Neural crest cell (in vitro differentiated cells): Measurements from ENCODE around the gene JAG2. TPM values are rescaled to one million over a fixed set of nuclear protein-coding genes. Genes with fewer than 3 reads are reported as not detected.
A peak's percentile ranks its signal among the peaks of the same experiment; 100 is the strongest.

Experiments
- DNase-seq: peaks from one replicate; pipeline ENCODE4 v3.0.0; 2021; ENCODE audit warnings: low read depth, mixed read lengths, low spot score
- H3K27ac Mint-ChIP-seq: one replicate; pipeline ENCODE4 v1.8.0; 2021; ENCODE audit warnings: mild to moderate bottlenecking, mixed read lengths; ENCODE audit not compliant: unreplicated experiment
- H3K27me3 Mint-ChIP-seq: 2 replicates; pipeline ENCODE4 v1.8.0; 2021; ENCODE audit warnings: low read depth, mild to moderate bottlenecking, mixed read lengths
- H3K36me3 Mint-ChIP-seq: 2 replicates; pipeline ENCODE4 v1.8.0; 2021; ENCODE audit warnings: low read depth, mild to moderate bottlenecking, mixed read lengths
- H3K4me1 Mint-ChIP-seq: 2 replicates; pipeline ENCODE4 v1.8.0; 2021; ENCODE audit warnings: mixed read lengths
- H3K4me3 Mint-ChIP-seq: one replicate; pipeline ENCODE4 v1.8.0; 2021; ENCODE audit warnings: mild to moderate bottlenecking, mixed read lengths
- H3K9me3 Mint-ChIP-seq: 2 replicates; pipeline ENCODE4 v1.8.0; 2021; ENCODE audit warnings: mixed read lengths
- CTCF ChIP-seq: fragments of 200-600 bp; sonication (generic); conservative IDR thresholded peaks from 2 replicates; pipeline ENCODE4 v1.5.0; 2021; ENCODE audit warnings: antibody characterized with exemption, mild to moderate bottlenecking
- total RNA-seq: library from RNA; stranded (reverse); gene quantifications from 2 replicates; pipeline ENCODE4 v1.2.1, GENCODE V29; 2021

JAG2 gene
- total RNA-seq, 1 donor from 2014 or later, result 4.2 TPM

DNA sequence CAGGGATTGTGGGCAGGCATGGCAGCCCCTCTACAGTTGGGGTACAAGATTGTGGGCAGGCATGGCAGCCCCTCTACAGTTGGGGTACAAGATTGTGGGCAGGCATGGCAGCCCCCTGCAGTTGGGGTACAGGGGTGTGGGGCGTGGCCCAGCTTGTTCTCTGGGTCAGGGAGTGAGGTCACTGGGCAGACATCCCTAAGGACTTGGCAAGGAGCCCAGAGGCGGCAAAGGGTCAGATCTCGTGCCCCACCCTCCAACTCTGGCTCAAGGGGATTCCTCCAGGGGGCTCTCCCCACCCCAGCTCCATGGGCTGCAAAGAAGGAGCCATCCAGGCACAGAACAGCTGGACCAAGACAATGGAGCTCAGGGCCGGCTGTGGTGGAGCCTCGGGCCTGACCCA is 38.3 kb upstream of the JAG2 start:
- peaks cover 3% of the 10 kb centered on the region for H3K27me3 Mint-ChIP-seq

DNA sequence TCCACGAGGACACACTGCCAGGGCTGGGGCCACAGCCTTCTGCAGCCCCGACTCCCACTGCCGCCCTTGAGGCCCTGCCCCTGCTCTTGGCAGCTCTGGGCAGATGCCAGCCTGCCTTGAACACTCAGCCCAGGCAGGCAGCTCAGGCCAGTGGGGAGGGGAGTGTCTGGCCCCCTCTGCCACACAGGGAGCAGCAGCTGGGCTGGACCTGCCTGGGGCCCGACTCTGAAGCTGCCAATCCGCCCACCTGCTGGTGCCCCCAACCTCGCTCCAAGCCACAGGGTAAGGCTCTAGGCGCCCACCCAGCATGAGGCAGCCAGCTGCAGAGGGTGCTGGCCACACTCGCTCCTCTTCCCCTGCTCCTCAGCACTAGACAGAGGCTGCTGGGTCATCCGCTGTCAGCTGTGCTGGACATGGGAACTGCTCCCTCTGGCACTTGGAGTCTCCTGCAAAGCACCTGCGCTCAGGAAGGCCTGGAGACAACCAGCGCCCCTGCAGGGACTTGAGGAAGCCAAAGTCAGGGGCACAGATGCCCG is 37.2 kb upstream of the JAG2 start:
- DNase-seq, result no peak
- Mint-ChIP-seq H3K4me3 (no peak overlapping the region), H3K27ac (no peak overlapping the region), H3K9me3 (no peaks in the 10 kb centered on the region), H3K36me3 (no peaks in the 10 kb centered on the region), H3K27me3 (peaks cover 5% of the 10 kb centered on the region), H3K4me1 (peaks cover 4% of the 10 kb centered on the region)
- no peak for TF ChIP-seq CTCF

More for the DNA sequence above, 38.3 kb upstream of the JAG2 start:
- no peak for TF ChIP-seq CTCF
- Mint-ChIP-seq H3K27ac (no peak overlapping the region), H3K36me3 (no peaks in the 10 kb centered on the region), H3K4me3 (no peak overlapping the region), H3K4me1 (peaks cover under 1% of the 10 kb centered on the region), H3K9me3 (no peaks in the 10 kb centered on the region)
- DNase-seq, result no peak

GRCh38 chr14:105204931-105205672 is 36.5 kb upstream of the JAG2 start:
- H3K4me3 Mint-ChIP-seq, result no peak overlapping the region
- DNase-seq, result no peak
- no peak overlapping the region for H3K27ac Mint-ChIP-seq
- peaks cover 11% of the 10 kb centered on the region for H3K27me3 Mint-ChIP-seq
- no peak for TF ChIP-seq CTCF
- H3K4me1 Mint-ChIP-seq, result peaks cover 4% of the 10 kb centered on the region
- no peaks in the 10 kb centered on the region for H3K36me3 Mint-ChIP-seq
- H3K9me3 Mint-ChIP-seq, result no peaks in the 10 kb centered on the region

GRCh38 chr14:105204206-105204930 is 35.8 kb upstream of the JAG2 start:
- no peak for DNase-seq
- Mint-ChIP-seq H3K36me3 (no peaks in the 10 kb centered on the region), H3K4me3 (peak overlapping the region; percentile 34), H3K4me1 (peaks cover 4% of the 10 kb centered on the region), H3K9me3 (no peaks in the 10 kb centered on the region), H3K27ac (no peak overlapping the region), H3K27me3 (peaks cover 15% of the 10 kb centered on the region)
- TF ChIP-seq CTCF, result no peak

DNA sequence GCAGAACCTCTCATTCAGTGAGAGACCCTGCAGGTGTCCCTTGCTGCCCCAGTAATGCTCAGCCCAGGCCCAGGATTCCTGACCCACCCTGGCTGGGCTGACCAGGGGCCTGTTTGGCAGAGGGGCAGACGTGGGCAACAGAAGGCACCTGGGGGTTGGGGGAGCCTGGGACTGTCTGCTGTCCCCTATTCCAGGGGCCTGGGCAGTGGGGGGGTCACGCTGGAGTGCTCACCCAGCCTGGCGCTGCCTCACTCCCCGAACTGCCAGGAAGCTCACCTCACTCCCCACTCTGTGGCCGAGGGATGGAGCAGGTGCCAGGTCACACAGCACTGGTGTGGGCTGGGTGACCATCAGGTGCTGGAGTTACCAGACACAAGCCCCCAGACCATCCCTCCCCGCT is 35.1 kb upstream of the JAG2 start:
- Mint-ChIP-seq H3K36me3 (no peaks in the 10 kb centered on the region), H3K27ac (no peak overlapping the region), H3K9me3 (no peaks in the 10 kb centered on the region), H3K27me3 (peaks cover 18% of the 10 kb centered on the region), H3K4me3 (no peak overlapping the region), H3K4me1 (peaks cover 8% of the 10 kb centered on the region)
- no peak for TF ChIP-seq CTCF
- no peak for DNase-seq
